Pancreas (tissue), 10 donors: Measurements from ENCODE around the gene PLAU. TPM values are rescaled to one million over a fixed set of nuclear protein-coding genes. Genes with fewer than 3 reads are reported as not detected.

Experiments used
- ATAC-seq, 4 donors: fragments of 200-7000 bp; cut with Tn5 transposase; one replicate each; pipeline versions ENCODE4 v1.8.0 to v1.9.1; 2020; ENCODE audit warnings: mild to moderate bottlenecking in 4 of 4, moderate library complexity in 4 of 4
- DNase-seq, 6 donors: peaks; one replicate each; pipeline ENCODE4 v3.0.0-alpha.2; 2020
- FAIRE-seq: peaks from 2 replicates; lab custom pipeline; 2012; peaks lifted over from hg19 to GRCh38; lab: Jason Lieb, UNC
- H3K27ac ChIP-seq, 4 donors: fragments of 200-600 bp; sonication (generic); 1 replicate in 3 of 4; 2 replicates in 1 of 4; pipeline versions ENCODE4 v1.5.0 to v1.8.0; 2020
- H3K27me3 ChIP-seq, 4 donors: fragments of 200-600 bp; one replicate each; pipeline ENCODE4 v1.8.0; 2021
- H3K36me3 ChIP-seq, 3 donors: fragments of 200-600 bp; sonication (generic) in 1 of 3; one replicate each; pipeline versions ENCODE4 v1.5.0 to v1.8.0; 2020 to 2021
- H3K4me1 ChIP-seq, 3 donors: fragments of 200-600 bp; one replicate each; pipeline ENCODE4 v1.8.0; 2021
- H3K4me3 ChIP-seq, 4 donors: fragments of 200-600 bp; sonication (generic) in 2 of 4; one replicate each; pipeline versions ENCODE4 v1.5.0 to v1.8.0; 2020 to 2021
- H3K9me3 ChIP-seq, 4 donors: fragments of 200-600 bp; one replicate each; pipeline ENCODE4 v1.8.0; 2021
- CTCF ChIP-seq, 4 donors: fragments of 200-600 bp; sonication (generic) in 3 of 4; IDR thresholded peaks; one replicate each; pipeline versions ENCODE4 v1.5.0 to v1.8.0; 2021; ENCODE audit warnings: antibody characterized with exemption in 4 of 4
- WGBS, 2 donors: extraction: QIAGEN DNeasy Blood & Tissue Kit; methylation state at CpG; one replicate each; pipeline ENCODE4 v1.1.7; 2013; 5-methylcytosine and 5-hydroxymethylcytosine counted together
- intact Hi-C, 3 donors: fragments of 100-400 bp; cut with DNase I; formaldehyde crosslinking; loops; one replicate each; pipeline versions ENCODE4 v1.11.1 to v1.14.2; 2022
- polyA plus RNA-seq, 2 donors: library from polyadenylated mRNA; stranded (reverse); fragments of 200-250 nt; gene quantifications; one replicate each; pipeline ENCODE4 v1.2.3, GENCODE V29; 2013
- total RNA-seq, 6 donors: library from RNA; stranded (reverse); fragmentation: NEBNext Ultra II Directional in 4 of 6; extraction: Animal tissue kit (Norgen Biotek cat#: 25700) in 4 of 6; gene quantifications; one replicate each; pipeline versions ENCODE4 v1.2.1 to v1.2.4, GENCODE V29; 2021 to 2023
- donor health status: healthy with polysubstance abuse.
- donor health status: DM: no; HTN: no; CAD: no; lungs with moderate emphysema.
- donor health status: DM: no; HTN: no; CAD: no.
- donor health status: control.
- donor health status: control.
- donor health status: Bipolar disorder and iron deficiency.
- donor health status: DM: yes; HTN: yes; CAD: no.
- donor health status: DM: no; HTN: no; CAD: no.
- donor health status: DM: no; HTN: no; CAD: no.
- donor health status: DM: yes; HTN: yes; CAD: no.

PLAU gene
- total and polyA plus RNA-seq, 8 donors: 1.5 to 16.3 (median 3.6) TPM

- ATAC-seq (no peak), FAIRE-seq (no peak), DNase-seq (no peak)
- peak overlapping the region in 1 of 4 donors; percentile 37 for H3K27ac ChIP-seq
- no peak overlapping the region for H3K4me3 ChIP-seq
- H3K36me3 ChIP-seq: no peaks in the 10 kb centered on the region
- intact Hi-C loops: no loop called here
- TF ChIP-seq CTCF (IDR thresholded peaks at IDR 0.05): no peak
- H3K27me3 ChIP-seq: no peaks in the 10 kb centered on the region
- no peaks in the 10 kb centered on the region for H3K9me3 ChIP-seq
- no peaks in the 10 kb centered on the region for H3K4me1 ChIP-seq
- 91 to 95% methylated on average over 8 of the region's 8 CpGs for WGBS, 2 donors
These were observed 45.8 kb upstream of the PLAU start for GRCh38 chr10:73865107-73865458.

- DNase-seq (no peak), ATAC-seq (peak in 3 of 4 donors; percentile 56 to 73 (median 59)), FAIRE-seq (no peak)
- H3K9me3 ChIP-seq: no peaks in the 10 kb centered on the region
- no peaks in the 10 kb centered on the region for H3K27me3 ChIP-seq
- no peaks in the 10 kb centered on the region for H3K4me1 ChIP-seq
- H3K36me3 ChIP-seq: no peaks in the 10 kb centered on the region
- no peak overlapping the region for H3K4me3 ChIP-seq
- no peak for TF ChIP-seq CTCF (IDR thresholded peaks at IDR 0.05)
- peak overlapping the region in 2 of 4 donors; percentile 11 to 37 for H3K27ac ChIP-seq
- intact Hi-C loops: no loop called here
- 78 to 90% methylated on average over 11 of the region's 11 CpGs for WGBS, 2 donors
These were observed 45.2 kb upstream of the PLAU start for GRCh38 chr10:73865459-73866442.

- no peak overlapping the region for H3K4me3 ChIP-seq
- 88 to 90% methylated on average over 7 of the region's 7 CpGs for WGBS, 2 donors
- no peaks in the 10 kb centered on the region for H3K36me3 ChIP-seq
- no peaks in the 10 kb centered on the region for H3K27me3 ChIP-seq
- H3K9me3 ChIP-seq: no peaks in the 10 kb centered on the region
- no peaks in the 10 kb centered on the region for H3K4me1 ChIP-seq
- no peak for TF ChIP-seq CTCF (IDR thresholded peaks at IDR 0.05)
- H3K27ac ChIP-seq: no peak overlapping the region
- intact Hi-C loops: no loop called here
- FAIRE-seq: no peak
- no peak for ATAC-seq
- DNase-seq: no peak
These were observed 44.3 kb upstream of the PLAU start for GRCh38 chr10:73866621-73867020.

GRCh38 chr10:73867126-73867807 lies 43.7 kb upstream of the PLAU start:
- TF ChIP-seq CTCF (IDR thresholded peaks at IDR 0.05): no peak
- no peak overlapping the region for H3K27ac ChIP-seq
- H3K36me3 ChIP-seq: no peaks in the 10 kb centered on the region
- no peaks in the 10 kb centered on the region for H3K9me3 ChIP-seq
- 86 to 92% methylated on average over 10 of the region's 10 CpGs for WGBS, 2 donors
- intact Hi-C loops: no loop called here
- no peak overlapping the region for H3K4me3 ChIP-seq
- DNase-seq: no peak
- no peaks in the 10 kb centered on the region for H3K4me1 ChIP-seq
- FAIRE-seq: no peak
- no peak for ATAC-seq
- H3K27me3 ChIP-seq: no peaks in the 10 kb centered on the region
